BLaER1 (cell line): Measurements from ENCODE around the gene RPS10.

Experiments
- H3K27ac ChIP-seq: shearing (Covaris generic); formaldehyde crosslinking; 2 replicates; pipeline ENCODE4 v1.8.1; 2022
- H3K27me3 ChIP-seq: shearing (Covaris generic); formaldehyde crosslinking; 2 replicates; pipeline ENCODE4 v1.8.1; 2022
- H3K36me3 ChIP-seq: shearing (Covaris generic); formaldehyde crosslinking; 2 replicates; pipeline ENCODE4 v1.8.1; 2022
- H3K4me1 ChIP-seq: shearing (Covaris generic); formaldehyde crosslinking; 2 replicates; pipeline ENCODE4 v1.8.1; 2022
- H3K4me2 ChIP-seq: shearing (Covaris generic); formaldehyde crosslinking; 2 replicates; pipeline ENCODE4 v1.8.1; 2022
- H3K4me3 ChIP-seq: shearing (Covaris generic); formaldehyde crosslinking; 2 replicates; pipeline ENCODE4 v1.8.1; 2022
- H3K9ac ChIP-seq: shearing (Covaris generic); formaldehyde crosslinking; 2 replicates; pipeline ENCODE4 v1.8.1; 2022
- H3K9me3 ChIP-seq: shearing (Covaris generic); formaldehyde crosslinking; 2 replicates; pipeline ENCODE4 v1.8.1; 2022
- H4K20me1 ChIP-seq: shearing (Covaris generic); formaldehyde crosslinking; 2 replicates; pipeline ENCODE4 v1.8.1; 2022
- Cebpa-rat ChIP-seq: shearing (Covaris generic); IDR thresholded peaks from 2 replicates; pipeline ENCODE4 v1.8.1; 2022

Gene RPS10

DNA sequence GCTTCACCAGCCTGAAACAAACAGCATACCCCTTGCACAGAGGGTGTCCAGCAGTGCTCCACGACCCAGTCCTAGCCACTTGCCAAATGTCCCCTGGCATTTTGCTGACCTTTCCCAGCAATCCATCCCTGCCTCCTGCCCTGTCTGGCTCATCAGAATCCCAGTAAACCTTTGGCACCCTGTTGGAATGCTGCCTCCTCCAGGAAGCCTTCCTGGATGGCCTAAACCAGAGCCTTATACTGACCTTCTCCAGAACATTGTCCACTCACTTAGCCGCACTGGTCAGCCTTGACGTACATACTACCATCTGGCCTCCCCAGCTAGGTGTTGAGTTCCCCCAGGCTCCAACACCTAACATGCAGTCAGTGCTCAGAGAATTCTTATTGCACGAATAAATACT, 38.0 kb upstream of the RPS10 start:
- no peaks in the 10 kb centered on the region for H3K36me3 ChIP-seq
- peaks cover 51% of the 10 kb centered on the region for H3K4me1 ChIP-seq
- no peaks in the 10 kb centered on the region for H3K9me3 ChIP-seq
- TF ChIP-seq Cebpa-rat: no peak
- no peak overlapping the region for H3K4me3 ChIP-seq
- H4K20me1 ChIP-seq: no peaks in the 10 kb centered on the region
- no peak overlapping the region for H3K27ac ChIP-seq
- H3K9ac ChIP-seq: no peak overlapping the region
- H3K27me3 ChIP-seq: 0 out of 2 replicates have a peak, but pooled peaks cover 4% of the 10 kb centered on the region
- H3K4me2 ChIP-seq: no peak overlapping the region

- no peak for TF ChIP-seq Cebpa-rat
- Histone ChIP-seq H3K9ac (no peak overlapping the region), H3K9me3 (no peaks in the 10 kb centered on the region), H4K20me1 (no peaks in the 10 kb centered on the region), H3K36me3 (no peaks in the 10 kb centered on the region), H3K4me2 (no peak overlapping the region), H3K4me1 (peaks cover 45% of the 10 kb centered on the region), H3K4me3 (no peak overlapping the region), H3K27ac (no peak overlapping the region), H3K27me3 (0 out of 2 replicates have a peak, but pooled peaks cover 4% of the 10 kb centered on the region)
Observed at GRCh38 chr6:34463299-34463698, 37.4 kb upstream of the RPS10 start.

DNA sequence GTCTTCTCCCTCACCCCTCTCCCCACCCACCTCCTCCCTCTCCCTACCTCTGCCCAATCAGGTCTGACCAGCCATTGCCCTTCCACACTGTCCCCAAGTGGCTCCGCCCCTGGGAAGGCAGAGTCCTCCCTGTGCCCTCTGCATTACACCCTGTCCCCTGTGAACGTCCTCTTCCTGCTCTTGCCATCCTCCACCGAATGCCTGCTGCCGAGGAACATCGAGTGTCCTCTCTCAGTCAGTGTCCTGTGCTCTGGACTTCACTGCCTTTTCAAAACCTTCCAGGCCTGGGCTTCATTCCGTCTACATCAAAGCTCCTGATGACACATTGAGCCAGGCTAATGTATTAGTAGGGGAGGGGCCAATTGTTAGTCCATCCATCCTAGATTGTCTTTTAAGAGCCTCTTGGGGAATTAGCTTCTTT, 36.7 kb upstream of the RPS10 start:
- TF ChIP-seq Cebpa-rat: no peak
- Histone ChIP-seq H3K4me3 (no peak overlapping the region), H3K9ac (no peak overlapping the region), H3K9me3 (no peaks in the 10 kb centered on the region), H3K4me1 (peaks cover 45% of the 10 kb centered on the region), H3K4me2 (0 out of 2 replicates have a peak overlapping the region, but pooled peaks have one; percentile 8), H3K27ac (no peak overlapping the region), H3K27me3 (0 out of 2 replicates have a peak, but pooled peaks cover 4% of the 10 kb centered on the region), H3K36me3 (no peaks in the 10 kb centered on the region), H4K20me1 (no peaks in the 10 kb centered on the region)

DNA sequence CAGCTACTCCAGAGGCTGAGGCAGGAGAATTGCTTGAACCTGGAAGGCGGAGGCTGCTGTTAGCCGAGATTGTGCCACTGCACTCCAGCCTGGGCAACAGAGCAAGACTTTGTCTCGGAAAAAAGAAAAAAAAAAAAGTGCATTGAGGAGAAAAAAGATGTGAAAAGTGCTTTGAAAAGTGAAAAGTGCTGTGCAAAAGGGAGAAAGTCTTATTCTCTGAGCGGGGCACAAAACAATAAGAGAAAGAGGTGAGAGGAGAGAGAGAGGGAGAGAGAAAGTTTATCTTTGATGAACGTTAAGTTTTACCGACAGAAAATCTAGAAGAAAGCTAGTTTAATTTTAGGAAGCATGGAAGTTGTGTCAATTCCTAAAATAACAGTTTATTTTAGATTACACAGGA, 36.1 kb upstream of the RPS10 start:
- no peak overlapping the region for H3K4me3 ChIP-seq
- no peak overlapping the region for H3K4me2 ChIP-seq
- H3K36me3 ChIP-seq: no peaks in the 10 kb centered on the region
- no peaks in the 10 kb centered on the region for H4K20me1 ChIP-seq
- H3K27ac ChIP-seq: no peak overlapping the region
- peaks cover 45% of the 10 kb centered on the region for H3K4me1 ChIP-seq
- H3K9ac ChIP-seq: no peak overlapping the region
- 0 out of 2 replicates have a peak, but pooled peaks cover 4% of the 10 kb centered on the region for H3K27me3 ChIP-seq
- H3K9me3 ChIP-seq: no peaks in the 10 kb centered on the region
- TF ChIP-seq Cebpa-rat: no peak

- H3K4me1 ChIP-seq: peaks cover 36% of the 10 kb centered on the region
Observed at GRCh38 chr6:34460796-34461507, 35.1 kb upstream of the RPS10 start.

GRCh38 chr6:34459899-34460593, 34.2 kb upstream of the RPS10 start:
- peaks cover 30% of the 10 kb centered on the region for H3K4me1 ChIP-seq
- no peak for TF ChIP-seq Cebpa-rat

More at GRCh38 chr6:34460796-34461507, 35.1 kb upstream of the RPS10 start:
- no peak overlapping the region for H3K9ac ChIP-seq
- no peak overlapping the region for H3K4me2 ChIP-seq
- H3K4me3 ChIP-seq: no peak overlapping the region
- no peaks in the 10 kb centered on the region for H3K36me3 ChIP-seq
- no peak overlapping the region for H3K27ac ChIP-seq
- no peak for TF ChIP-seq Cebpa-rat
- 0 out of 2 replicates have a peak, but pooled peaks cover 4% of the 10 kb centered on the region for H3K27me3 ChIP-seq
- no peaks in the 10 kb centered on the region for H4K20me1 ChIP-seq
- H3K9me3 ChIP-seq: no peaks in the 10 kb centered on the region

GRCh38 chr6:34457742-34458735, 32.2 kb upstream of the RPS10 start:
- Histone ChIP-seq H3K4me1 (peaks cover 21% of the 10 kb centered on the region), H4K20me1 (no peaks in the 10 kb centered on the region), H3K27me3 (no peaks in the 10 kb centered on the region), H3K9me3 (no peaks in the 10 kb centered on the region), H3K36me3 (no peaks in the 10 kb centered on the region), H3K4me2 (peak overlapping the region; percentile 17; the same call in 1 of the 2 replicates), H3K4me3 (no peak overlapping the region), H3K9ac (no peak overlapping the region), H3K27ac (peak overlapping the region; percentile 53; the same call in 1 of the 2 replicates)
- TF ChIP-seq Cebpa-rat: no peak

More at GRCh38 chr6:34459899-34460593, 34.2 kb upstream of the RPS10 start:
- no peak overlapping the region for H3K27ac ChIP-seq
- H4K20me1 ChIP-seq: no peaks in the 10 kb centered on the region
- 0 out of 2 replicates have a peak, but pooled peaks cover under 1% of the 10 kb centered on the region for H3K27me3 ChIP-seq
- no peaks in the 10 kb centered on the region for H3K9me3 ChIP-seq
- no peak overlapping the region for H3K9ac ChIP-seq
- no peak overlapping the region for H3K4me3 ChIP-seq
- H3K4me2 ChIP-seq: no peak overlapping the region
- no peaks in the 10 kb centered on the region for H3K36me3 ChIP-seq

GRCh38 chr6:34457382-34457741, 31.5 kb upstream of the RPS10 start:
- Histone ChIP-seq H3K9ac (no peak overlapping the region), H3K27me3 (no peaks in the 10 kb centered on the region), H3K36me3 (no peaks in the 10 kb centered on the region), H3K4me1 (peaks cover 17% of the 10 kb centered on the region), H3K27ac (0 out of 2 replicates have a peak overlapping the region, but pooled peaks have one; percentile 53), H4K20me1 (no peaks in the 10 kb centered on the region), H3K4me3 (no peak overlapping the region), H3K9me3 (no peaks in the 10 kb centered on the region), H3K4me2 (0 out of 2 replicates have a peak overlapping the region, but pooled peaks have one; percentile 17)
- no peak for TF ChIP-seq Cebpa-rat

- H3K9ac ChIP-seq: no peak overlapping the region
- no peak overlapping the region for H3K27ac ChIP-seq
- H4K20me1 ChIP-seq: no peaks in the 10 kb centered on the region
- H3K36me3 ChIP-seq: no peaks in the 10 kb centered on the region
- H3K4me2 ChIP-seq: no peak overlapping the region
- no peak overlapping the region for H3K4me3 ChIP-seq
- H3K4me1 ChIP-seq: peaks cover 14% of the 10 kb centered on the region
- no peak for TF ChIP-seq Cebpa-rat
- no peaks in the 10 kb centered on the region for H3K27me3 ChIP-seq
- H3K9me3 ChIP-seq: no peaks in the 10 kb centered on the region
Observed at GRCh38 chr6:34455831-34456230, 30.0 kb upstream of the RPS10 start.
